Measurements from ENCODE around the gene DENND1A.

The DENND1A gene

DNA sequence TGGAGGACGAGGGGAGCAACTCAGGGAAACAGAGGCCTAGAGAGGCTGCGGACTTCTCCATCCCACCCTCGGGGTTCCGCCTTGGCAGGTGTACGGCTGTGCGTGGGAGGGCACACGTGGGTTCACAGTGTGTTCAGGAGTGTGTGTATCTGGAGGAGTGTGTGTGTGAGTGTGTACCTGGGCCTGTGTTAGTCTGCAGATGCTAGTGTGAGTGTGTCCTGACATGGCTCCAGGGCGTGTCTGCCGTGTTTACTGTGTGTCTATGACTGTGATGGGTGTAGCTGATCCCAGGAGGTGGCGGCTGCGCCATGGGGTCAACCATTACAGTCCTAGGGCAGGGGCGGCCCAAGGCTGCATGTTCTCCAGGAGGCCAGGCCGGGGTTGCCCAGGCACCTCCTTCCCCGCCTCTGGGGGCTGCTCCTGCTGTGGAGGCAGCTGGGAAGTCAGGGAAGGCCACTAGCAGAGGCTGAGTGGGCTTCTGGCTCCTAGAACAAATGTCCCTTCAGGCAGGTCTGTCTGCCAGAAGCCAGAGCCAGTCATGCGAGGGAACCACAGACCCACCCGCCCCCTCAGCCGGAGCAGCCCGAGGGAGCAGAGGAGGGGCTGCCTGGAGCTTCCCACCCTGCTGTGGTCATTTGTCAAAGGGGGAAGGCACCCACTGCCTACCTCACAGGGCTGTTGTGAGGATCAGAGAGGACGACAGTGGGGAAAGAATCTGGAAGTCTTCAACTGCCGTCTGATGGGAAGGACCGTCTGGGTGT lies 552.5 kb downstream of the DENND1A start:
- peak in 25 of 42 donors; percentile 33 to 78 (median 63) for DNase-seq
- intact Hi-C loops (cut with DNase I): no loop called here

DNA sequence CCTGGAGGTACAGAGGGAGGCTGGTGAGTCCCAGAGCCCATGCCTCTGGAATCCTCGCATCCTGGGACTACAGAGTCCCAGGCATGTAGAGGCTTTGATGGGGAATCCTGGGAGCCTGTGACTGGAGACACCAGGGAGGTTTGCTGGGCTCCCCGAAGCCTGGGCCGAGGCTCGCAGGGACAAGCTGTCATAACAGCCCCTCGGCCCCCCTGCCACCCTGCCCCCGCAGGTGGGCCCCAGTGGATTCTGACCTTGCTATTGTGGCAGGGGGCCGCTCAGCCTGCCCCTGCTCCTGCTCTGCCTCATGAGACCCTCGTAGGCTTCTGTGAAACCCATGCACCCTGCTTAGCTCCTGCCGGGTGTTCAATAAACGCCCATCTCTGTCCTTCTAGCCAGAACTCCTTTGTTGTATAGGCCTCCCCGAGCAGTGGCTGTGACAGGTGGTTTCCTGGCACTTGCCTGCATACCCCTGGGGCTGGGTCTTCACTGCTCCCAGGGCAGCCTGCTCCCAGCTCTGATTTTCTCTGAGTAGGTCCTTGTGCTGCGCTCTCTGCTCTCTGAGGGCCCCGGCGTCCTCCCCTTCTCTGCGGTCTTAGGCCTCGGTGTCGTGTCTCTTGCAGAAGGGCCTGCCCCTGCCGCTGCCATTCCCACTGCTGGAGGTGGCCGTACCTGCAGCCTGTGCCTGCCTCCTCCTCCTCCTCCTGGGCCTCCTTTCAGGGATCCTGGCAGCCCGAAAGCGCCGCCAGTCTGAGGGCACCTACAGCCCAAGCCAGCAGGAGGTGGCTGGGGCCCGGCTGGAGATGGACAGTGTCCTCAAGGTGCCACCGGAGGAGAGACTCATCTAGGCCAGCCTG lies 553.5 kb downstream of the DENND1A start:
- intact Hi-C loops (cut with DNase I): no loop called here
- no peak for DNase-seq

DNA sequence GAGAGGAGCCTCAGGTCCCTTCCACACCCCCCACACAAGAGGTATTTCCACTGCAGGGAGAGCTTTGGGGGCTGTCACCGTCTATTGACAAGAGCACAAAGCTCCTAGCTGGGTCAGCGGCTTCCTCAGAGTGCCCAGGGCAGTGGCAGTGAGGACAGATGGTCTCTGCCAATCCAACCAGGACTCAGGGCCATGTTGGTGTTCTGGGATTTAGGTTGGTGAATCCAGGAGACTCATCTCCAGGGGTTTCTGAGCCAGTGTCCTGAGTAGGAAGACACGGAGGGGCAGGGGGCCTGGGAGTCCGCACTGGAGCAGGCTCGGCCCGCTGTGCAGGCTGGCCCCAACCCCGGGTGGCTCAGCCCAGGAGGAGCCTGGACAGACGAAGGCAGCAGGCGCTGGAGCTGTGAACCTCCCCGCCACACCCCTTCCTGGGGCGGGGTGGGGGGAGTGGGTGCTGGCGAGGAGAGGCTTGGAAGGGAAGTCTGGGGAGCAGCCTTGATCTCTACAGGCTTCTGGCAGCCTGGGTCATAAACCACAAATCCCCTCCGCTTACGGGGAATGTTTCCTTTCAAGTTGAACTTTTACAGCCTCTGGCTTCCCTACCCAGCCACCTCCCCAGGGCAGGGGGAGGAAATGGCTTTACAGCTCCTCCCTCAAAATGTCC lies 554.3 kb downstream of the DENND1A start:
- peak in 1 of 42 donors; percentile 42 for DNase-seq
- intact Hi-C loops (cut with DNase I): no loop called here

DNA sequence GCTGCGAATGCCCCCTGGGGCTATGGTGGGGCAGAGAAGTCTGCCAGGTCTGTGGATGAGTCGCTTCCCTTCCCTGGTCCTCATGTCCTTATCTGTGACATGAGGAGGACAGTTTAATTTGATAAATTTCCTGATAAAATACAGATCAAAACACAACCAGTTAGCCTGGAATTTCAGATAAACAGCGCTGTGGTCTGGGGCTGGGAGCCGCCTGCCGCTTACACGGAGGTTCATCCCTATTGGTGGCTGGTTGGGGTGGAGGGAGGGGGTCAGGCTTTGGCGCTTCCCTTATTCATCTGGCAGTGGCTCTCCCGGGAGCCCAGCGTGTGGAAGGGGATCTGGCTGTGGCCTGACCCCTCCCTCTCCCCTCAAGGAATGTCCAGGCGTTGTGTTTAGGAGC lies 556.0 kb downstream of the DENND1A start:
- intact Hi-C loops (cut with DNase I): no loop called here
- peak in 26 of 42 donors; percentile 34 to 82 (median 58) for DNase-seq

DNA sequence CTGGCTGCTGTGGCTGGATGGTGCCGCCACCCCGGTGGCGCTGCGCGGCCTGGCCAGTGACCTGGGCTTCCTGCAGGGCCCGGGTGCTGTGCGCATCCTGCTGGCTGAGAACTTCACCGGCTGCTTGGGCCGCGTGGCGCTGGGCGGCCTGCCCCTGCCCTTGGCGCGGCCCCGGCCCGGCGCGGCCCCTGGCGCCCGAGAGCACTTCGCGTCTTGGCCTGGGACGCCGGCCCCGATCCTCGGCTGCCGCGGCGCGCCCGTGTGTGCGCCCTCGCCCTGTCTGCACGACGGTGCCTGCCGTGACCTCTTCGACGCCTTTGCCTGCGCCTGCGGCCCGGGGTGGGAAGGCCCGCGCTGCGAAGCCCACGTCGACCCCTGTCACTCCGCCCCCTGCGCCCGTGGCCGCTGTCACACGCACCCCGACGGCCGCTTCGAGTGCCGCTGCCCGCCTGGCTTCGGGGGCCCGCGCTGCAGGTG lies 556.4 kb downstream of the DENND1A start:
- no peak for DNase-seq
- intact Hi-C loops (cut with DNase I): no loop called here

DNA sequence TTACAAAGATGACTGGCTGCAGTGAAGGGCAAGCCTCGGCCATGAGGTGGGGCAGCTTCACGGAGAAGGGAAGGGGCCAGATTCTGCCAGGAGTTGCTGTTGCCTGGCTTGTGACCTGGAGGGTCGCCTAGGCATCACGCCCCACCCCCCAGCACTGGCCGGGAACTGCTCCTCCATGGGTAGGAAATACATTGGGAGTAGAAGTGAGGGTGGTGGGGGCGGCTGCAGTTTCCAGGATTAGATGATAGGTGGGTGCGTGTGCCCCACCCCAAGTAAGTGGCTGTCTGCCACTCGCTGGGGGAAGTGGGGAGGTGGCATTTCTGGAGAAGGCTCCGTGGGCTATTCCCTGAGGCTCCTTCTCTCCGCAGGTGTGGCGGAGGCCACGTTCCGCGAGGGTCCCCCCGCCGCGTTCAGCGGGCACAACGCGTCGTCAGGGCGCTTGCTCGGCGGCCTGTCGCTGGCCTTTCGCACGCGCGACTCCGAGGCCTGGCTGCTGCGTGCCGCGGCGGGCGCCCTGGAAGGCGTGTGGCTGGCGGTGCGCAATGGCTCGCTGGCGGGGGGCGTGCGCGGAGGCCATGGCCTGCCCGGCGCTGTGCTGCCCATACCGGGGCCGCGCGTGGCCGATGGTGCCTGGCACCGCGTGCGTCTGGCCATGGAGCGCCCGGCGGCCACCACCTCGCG lies 557.0 kb downstream of the DENND1A start:
- peak in 24 of 42 donors; percentile 37 to 84 (median 60) for DNase-seq
- intact Hi-C loops (cut with DNase I): no loop called here

DNA sequence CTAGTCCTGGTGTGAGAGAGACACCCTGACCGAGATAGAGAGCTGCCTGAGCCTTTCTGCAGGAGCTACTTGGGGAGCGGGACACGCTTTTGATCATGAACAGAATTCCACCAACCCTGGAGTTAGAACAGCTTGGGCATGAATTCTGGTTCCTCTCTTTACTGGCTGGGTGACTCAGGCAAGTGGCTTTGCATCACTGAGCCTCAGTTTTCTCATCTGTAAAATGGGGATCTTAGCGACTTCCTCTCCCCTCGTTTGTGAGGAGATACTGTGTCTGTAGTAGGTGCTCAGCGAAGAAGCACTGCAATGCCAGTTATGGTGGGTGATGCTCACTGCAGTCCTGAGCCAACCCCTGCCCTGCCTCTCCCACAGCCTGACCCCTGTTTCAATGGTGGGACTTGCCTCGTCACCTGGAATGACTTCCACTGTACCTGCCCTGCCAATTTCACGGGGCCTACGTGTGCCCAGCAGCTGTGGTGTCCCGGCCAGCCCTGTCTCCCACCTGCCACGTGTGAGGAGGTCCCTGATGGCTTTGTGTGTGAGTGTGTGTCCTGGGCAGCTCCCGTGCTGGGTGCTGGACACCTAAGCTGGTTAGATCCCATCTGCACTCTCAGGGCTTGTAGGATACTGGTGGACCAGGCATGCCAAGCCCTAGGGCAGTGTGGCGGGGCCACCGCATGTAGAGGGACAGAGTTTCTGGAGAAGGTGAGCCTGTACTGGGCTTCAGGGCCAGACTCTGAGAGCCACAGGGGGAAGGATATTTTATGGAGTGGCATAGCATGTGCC lies 557.9 kb downstream of the DENND1A start:
- DNase-seq: no peak
- intact Hi-C loops (cut with DNase I): no loop called here

DNA sequence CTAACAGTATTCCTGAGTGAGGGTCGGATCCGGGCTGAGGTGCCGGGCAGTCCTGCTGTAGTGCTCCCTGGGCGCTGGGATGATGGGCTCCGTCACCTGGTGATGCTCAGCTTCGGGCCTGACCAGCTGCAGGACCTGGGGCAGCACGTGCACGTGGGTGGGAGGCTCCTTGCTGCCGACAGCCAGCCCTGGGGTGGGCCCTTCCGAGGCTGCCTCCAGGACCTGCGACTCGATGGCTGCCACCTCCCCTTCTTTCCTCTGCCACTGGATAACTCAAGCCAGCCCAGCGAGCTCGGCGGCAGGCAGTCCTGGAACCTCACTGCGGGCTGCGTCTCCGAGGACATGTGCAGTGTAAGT lies 558.7 kb downstream of the DENND1A start:
- intact Hi-C loops (cut with DNase I): no loop called here
- peak in 2 of 42 donors; percentile 10 to 43 for DNase-seq

DNA sequence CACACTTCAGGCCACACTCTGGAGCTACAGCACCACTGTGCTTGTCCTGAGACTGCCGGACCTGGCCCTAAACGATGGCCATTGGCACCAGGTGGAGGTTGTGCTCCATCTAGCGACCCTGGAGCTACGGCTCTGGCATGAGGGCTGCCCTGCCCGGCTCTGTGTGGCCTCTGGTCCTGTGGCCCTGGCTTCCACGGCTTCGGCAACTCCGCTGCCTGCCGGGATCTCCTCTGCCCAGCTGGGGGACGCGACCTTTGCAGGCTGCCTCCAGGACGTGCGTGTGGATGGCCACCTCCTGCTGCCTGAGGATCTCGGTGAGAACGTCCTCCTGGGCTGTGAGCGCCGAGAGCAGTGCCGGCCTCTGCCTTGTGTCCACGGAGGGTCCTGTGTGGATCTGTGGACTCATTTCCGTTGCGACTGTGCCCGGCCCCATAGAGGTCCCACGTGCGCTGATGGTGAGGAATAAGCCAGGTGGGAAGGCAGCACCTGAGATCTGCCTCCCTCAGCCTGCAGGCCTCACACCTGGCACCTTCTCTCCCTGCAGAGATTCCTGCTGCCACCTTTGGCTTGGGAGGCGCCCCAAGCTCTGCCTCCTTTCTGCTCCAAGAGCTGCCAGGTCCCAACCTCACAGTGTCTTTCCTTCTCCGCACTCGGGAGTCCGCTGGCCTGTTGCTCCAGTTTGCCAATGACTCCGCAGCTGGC lies 559.2 kb downstream of the DENND1A start:
- intact Hi-C loops (cut with DNase I): no loop called here

DNA sequence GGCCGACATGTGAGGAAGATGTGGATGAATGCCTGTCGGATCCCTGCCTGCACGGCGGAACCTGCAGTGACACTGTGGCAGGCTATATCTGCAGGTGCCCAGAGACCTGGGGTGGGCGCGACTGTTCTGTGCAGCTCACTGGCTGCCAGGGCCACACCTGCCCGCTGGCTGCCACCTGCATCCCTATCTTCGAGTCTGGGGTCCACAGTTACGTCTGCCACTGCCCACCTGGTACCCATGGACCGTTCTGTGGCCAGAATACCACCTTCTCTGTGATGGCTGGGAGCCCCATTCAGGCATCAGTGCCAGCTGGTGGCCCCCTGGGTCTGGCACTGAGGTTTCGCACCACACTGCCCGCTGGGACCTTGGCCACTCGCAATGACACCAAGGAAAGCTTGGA lies 559.8 kb downstream of the DENND1A start:
- intact Hi-C loops (cut with DNase I): no loop called here
- DNase-seq: no peak

More for the DNA sequence above, 559.2 kb downstream of the DENND1A start:
- no peak for DNase-seq

DNA sequence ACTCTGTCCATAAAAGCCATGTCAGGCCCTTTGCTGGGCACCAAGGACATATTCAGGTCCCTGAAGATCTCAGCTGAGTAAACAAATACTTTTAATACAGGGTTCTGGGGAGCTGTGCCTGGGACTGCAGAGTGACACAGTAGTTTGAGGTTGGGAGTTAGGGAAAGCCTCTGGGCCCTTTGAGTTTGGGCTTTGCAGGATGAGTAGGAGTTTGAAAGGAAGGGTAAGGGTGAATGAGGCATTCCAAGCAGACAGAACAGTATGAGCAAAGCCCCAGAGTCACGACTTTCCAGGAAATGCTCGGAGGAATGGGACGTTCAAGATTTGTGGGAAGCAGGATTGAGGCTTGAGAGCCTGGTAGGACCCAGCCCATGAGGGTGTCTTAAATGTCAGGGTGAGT lies 560.6 kb downstream of the DENND1A start:
- intact Hi-C loops (cut with DNase I): no loop called here
- DNase-seq: no peak

DNA sequence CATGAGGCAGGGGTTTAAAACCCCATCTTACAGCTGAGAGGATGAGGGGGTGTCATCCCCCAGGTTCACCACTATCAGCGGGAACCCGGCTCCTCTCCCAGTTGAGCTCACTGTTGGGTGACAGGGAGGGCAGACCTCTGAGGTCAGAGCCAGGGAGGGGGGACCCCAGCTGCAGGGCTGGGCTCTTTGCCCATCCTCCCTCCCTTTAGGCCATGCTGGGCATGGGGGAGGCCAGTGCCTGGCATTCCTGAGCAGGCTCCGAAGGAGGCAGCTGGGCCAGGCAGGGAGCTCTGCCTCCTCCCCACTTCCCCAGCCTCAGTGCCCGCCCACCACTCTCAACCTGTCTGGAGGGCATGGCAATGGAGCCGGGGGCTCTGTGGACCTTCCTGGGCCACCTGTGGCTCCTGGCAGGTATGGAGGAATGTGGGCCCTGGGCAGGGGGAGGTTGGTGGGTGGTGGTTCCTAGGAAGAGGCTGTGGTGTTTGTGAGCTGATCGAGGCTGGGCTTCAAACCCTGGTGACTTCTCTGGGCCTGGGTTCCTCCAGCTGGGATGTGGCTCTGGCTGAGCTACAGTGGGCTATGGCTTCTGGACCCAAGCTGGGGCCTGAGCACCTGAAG lies 561.3 kb downstream of the DENND1A start:
- DNase-seq: peak in 39 of 42 donors; percentile 41 to 93 (median 84)

DNA sequence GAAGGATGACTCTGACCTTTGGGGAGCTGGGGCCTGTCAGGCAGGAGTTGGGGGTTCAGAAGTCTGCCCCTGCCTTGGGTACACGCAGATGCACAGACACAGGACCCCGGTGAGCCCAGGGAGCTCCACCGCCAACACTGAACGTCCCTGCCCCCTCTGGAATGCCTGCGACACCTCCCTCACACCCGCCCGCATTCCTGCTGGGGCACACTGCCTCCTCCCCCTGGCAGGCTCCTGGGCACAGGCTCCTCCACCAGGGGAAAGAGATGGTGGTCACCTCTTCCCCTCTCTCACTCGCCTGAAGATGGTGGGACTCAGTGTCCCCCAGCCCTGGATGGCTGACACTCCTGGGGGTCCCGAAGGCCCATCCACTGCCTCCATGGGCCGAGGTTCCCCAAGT lies 561.9 kb downstream of the DENND1A start:
- DNase-seq: no peak
- intact Hi-C loops (cut with DNase I): no loop called here

More for the DNA sequence above, 561.3 kb downstream of the DENND1A start:
- intact Hi-C loops (cut with DNase I): no loop called here

DNA sequence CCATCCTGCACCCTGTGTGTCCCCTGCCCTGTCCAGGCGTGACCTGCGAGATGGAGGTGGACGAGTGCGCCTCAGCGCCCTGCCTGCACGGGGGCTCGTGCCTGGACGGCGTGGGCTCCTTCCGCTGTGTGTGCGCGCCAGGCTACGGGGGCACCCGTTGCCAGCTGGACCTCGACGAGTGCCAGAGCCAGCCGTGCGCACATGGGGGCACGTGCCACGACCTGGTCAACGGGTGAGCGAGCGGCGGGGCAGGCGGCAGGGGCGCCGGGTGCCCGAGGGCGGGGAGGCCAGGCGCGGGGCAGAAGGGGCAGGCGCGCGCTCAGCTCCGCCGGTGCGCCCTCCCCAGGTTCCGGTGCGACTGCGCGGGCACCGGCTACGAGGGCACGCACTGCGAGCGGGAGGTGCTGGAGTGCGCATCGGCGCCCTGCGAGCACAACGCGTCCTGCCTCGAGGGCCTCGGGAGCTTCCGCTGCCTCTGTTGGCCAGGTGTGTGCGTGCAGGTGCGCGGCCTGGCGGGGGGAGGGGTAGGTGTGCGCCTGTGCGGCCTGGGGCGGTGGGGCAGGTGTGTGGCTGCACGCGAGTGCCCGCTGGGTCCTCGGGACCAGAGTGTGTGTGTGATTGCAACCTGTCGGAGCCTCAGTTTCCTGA lies 563.9 kb downstream of the DENND1A start:
- no peak for DNase-seq

DNA sequence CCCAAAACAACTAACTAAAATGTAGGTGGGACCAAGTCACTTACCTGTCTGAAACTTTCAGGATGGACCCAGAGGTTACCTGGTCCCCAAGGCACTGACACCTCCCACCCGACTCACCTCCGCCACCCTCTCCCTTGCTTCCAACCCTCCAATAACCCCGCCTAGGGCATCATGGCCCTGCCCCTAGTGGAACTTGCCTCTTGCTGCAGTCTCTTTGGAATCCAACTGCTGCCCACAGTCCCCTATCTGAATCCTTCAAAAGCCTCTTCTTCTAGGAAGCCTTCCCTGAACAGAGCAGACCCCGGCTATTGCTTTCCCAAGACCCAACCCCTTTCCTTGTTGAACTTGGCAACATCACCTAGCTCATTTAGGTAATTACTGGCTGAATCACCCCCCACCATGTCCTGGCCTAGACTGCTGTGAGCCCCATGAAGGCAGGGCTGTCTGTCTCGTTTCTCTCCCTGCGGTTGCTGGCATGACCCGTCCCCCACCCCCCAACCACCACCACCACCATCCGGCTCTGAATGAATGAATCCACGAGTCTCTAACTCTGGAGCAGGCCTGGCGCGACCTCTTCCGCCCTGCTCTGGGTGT lies 564.5 kb downstream of the DENND1A start:
- intact Hi-C loops (cut with DNase I): no loop called here
- DNase-seq: no peak

More for the DNA sequence above, 563.9 kb downstream of the DENND1A start:
- intact Hi-C loops (cut with DNase I): no loop called here

DNA sequence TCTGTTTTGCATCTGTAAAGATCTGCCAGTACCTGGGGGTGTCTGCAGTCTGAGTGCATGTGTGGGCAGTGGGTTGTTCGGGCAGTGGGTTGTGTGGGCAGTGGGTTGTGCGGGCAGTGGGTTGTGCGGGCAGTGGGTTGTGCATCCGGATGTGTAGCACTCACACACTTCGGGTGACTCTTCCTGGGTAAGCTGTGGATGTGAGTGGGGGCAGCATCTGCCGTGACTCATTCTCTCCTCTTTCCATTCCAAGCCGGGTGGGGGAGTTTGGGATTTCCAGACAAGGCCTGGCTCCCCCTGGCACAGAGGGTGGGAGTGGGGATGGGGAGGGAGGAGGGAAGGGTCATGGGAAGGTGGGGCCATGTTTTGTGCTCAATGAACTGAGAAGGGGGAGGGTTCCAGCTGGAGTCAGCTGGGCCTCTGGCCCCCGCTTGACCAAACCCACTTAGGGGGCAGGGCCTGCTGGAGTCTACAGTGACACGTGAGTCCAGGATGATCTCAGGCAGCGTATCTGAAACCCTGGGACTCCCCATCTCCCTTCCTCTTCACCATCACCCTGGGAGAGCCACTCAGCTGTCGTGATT lies 565.6 kb downstream of the DENND1A start:
- DNase-seq: peak; percentile 55 to 96 (median 84)
- intact Hi-C loops (cut with DNase I): no loop called here

Data from head of caudate nucleus (tissue), 42 donors.